HG02798 (cell line): ENCODE measurements around the gene CKS1B.

ENCODE experiments used
- ATAC-seq: cut with Tn5 transposase; IDR thresholded peaks from one replicate; pipeline ENCODE4 v1.9.1; 2021; ENCODE audit warnings: mild to moderate bottlenecking; ENCODE audit not compliant: unreplicated experiment, poor library complexity

The CKS1B gene

GRCh38 chr1:155011004-155011416 is 36.5 kb downstream of the CKS1B start:
- ATAC-seq, result no peak

GRCh38 chr1:155011437-155012025 is 37.0 kb downstream of the CKS1B start:
- no peak for ATAC-seq

GRCh38 chr1:155012026-155012546 is 37.6 kb downstream of the CKS1B start:
- ATAC-seq, result no peak

GRCh38 chr1:155012776-155013602 is 38.5 kb downstream of the CKS1B start:
- ATAC-seq, result no peak

- ATAC-seq, result no peak
Measured at GRCh38 chr1:155013632-155014031, 39.2 kb downstream of the CKS1B start.

- ATAC-seq, result no peak
Measured at GRCh38 chr1:155014709-155015508, 40.4 kb downstream of the CKS1B start.

- no peak for ATAC-seq
Measured at GRCh38 chr1:155015527-155016230, 41.2 kb downstream of the CKS1B start.

- no peak for ATAC-seq
Measured at GRCh38 chr1:155016231-155016831, 41.9 kb downstream of the CKS1B start.

GRCh38 chr1:155017041-155017945 is 42.8 kb downstream of the CKS1B start:
- peak; percentile 86 for ATAC-seq

- ATAC-seq, result peak; percentile 5
Measured at GRCh38 chr1:155017946-155018316, 43.5 kb downstream of the CKS1B start.

- ATAC-seq, result no peak
Measured at GRCh38 chr1:155018617-155019348, 44.3 kb downstream of the CKS1B start.

GRCh38 chr1:155019377-155020245 is 45.1 kb downstream of the CKS1B start:
- no peak for ATAC-seq

GRCh38 chr1:155022136-155022926 is 47.9 kb downstream of the CKS1B start:
- ATAC-seq, result no peak

- no peak for ATAC-seq
Measured at GRCh38 chr1:155022927-155023236, 48.4 kb downstream of the CKS1B start.

- ATAC-seq, result no peak
Measured at GRCh38 chr1:155023627-155024026, 49.1 kb downstream of the CKS1B start.

GRCh38 chr1:155024315-155024714 is 49.8 kb downstream of the CKS1B start:
- no peak for ATAC-seq

- no peak for ATAC-seq
Measured at GRCh38 chr1:155026154-155026553, 51.7 kb downstream of the CKS1B start.
